ENCODE data around the gene ROBO3. TPM values are rescaled to one million over a fixed set of nuclear protein-coding genes. Genes with fewer than 3 reads are reported as not detected.

ROBO3 gene
- 2.3 to 3.4 TPM (median 2.7 TPM) in 5 replicates for total RNA-seq (2022; extraction: Qiagen RNA extraction)

GRCh38 chr11:124865181-124865901 is at the start of gene ROBO3:
ROBO3 (plus strand) TSS chr11:124865432; CDS start chr11:124865578, 146 bp downstream.

GRCh38 chr11:124897674-124898262 is 32.5 kb downstream of the ROBO3 start, which contains the start of gene ROBO4:
ROBO4 (minus strand) TSS chr11:124897865; CDS start chr11:124897795, 70 bp downstream.

GRCh38 chr11:124918950-124919349 is 53.7 kb downstream of the ROBO3 start, which contains the start of gene HEPN1:
HEPN1 (plus strand) TSS chr11:124919250.

Other genes with a start within 250 kb of the ROBO3 start
- gene TBRG1, start 242.6 kb upstream of the ROBO3 start, total RNA-seq (2022; extraction: Qiagen RNA extraction), result 14.8 to 17.1 TPM (median 15.2 TPM) in 5 replicates
- 12.8 to 15.0 TPM (median 14.6 TPM) in 5 replicates for gene SIAE, start 191.7 kb upstream of the ROBO3 start, total RNA-seq (2022; extraction: Qiagen RNA extraction)
- 16.2 to 28.7 TPM (median 17.9 TPM) in 5 replicates for gene SPA17, start 191.5 kb upstream of the ROBO3 start, total RNA-seq (2022; extraction: Qiagen RNA extraction)
- gene NRGN, start 125.5 kb upstream of the ROBO3 start, total RNA-seq (2022; extraction: Qiagen RNA extraction), result 6.2 to 11.3 TPM (median 11.0 TPM) in 5 replicates
- 0.08 TPM in 1 of 5 replicates, not detected in the others for gene VSIG2, start 113.2 kb upstream of the ROBO3 start, total RNA-seq (2022; extraction: Qiagen RNA extraction)
- gene ESAM, start 103.1 kb upstream of the ROBO3 start, total RNA-seq (2022; extraction: Qiagen RNA extraction), result 9.1 to 14.6 TPM (median 12.8 TPM) in 5 replicates
- gene MSANTD2, start 65.0 kb upstream of the ROBO3 start, total RNA-seq (2022; extraction: Qiagen RNA extraction), result 4.8 to 5.8 TPM (median 5.3 TPM) in 5 replicates
- gene ROBO4, start 32.4 kb downstream of the ROBO3 start, total RNA-seq (2022; extraction: Qiagen RNA extraction), result not detected in 5 replicates
- gene HEPN1, start 53.8 kb downstream of the ROBO3 start, total RNA-seq (2022; extraction: Qiagen RNA extraction), result not detected in 5 replicates
- gene HEPACAM, start 70.6 kb downstream of the ROBO3 start, total RNA-seq (2022; extraction: Qiagen RNA extraction), result not detected in 5 replicates
- gene CCDC15, start 88.8 kb downstream of the ROBO3 start, total RNA-seq (2022; extraction: Qiagen RNA extraction), result 0.41 to 0.62 TPM (median 0.53 TPM) in 5 replicates
- 0.04 to 0.16 TPM (median 0.11 TPM) in 5 replicates for gene SLC37A2, start 197.9 kb downstream of the ROBO3 start, total RNA-seq (2022; extraction: Qiagen RNA extraction)
- 18.9 to 22.3 TPM (median 22.1 TPM) in 5 replicates for gene TMEM218, start 246.2 kb downstream of the ROBO3 start, total RNA-seq (2022; extraction: Qiagen RNA extraction)

Measured in A549 treated with AZD2906 at 1 μM for 4 hours (cell line).